Activated naive CD8-positive, alpha-beta T cell treated with anti-CD3 and anti-CD28 coated beads for 36 hours (primary cell): ENCODE measurements around the gene TMEM191C. TPM values are rescaled to one million over a fixed set of nuclear protein-coding genes. Genes with fewer than 3 reads are reported as not detected.

Source experiments
- total RNA-seq, 2 experiments: library from RNA; stranded (reverse); gene quantifications; one replicate each; pipeline ENCODE4 v1.2.3, GENCODE V29; 2021

The TMEM191C gene
- total RNA-seq, 2 experiments from 2014 or later = 1.3 TPM

Other genes starting within 250 kb of the TMEM191C start
- under 1 TPM; 0.19 to 0.32 TPM for gene RIMBP3B, start 83.6 kb upstream of the TMEM191C start, total RNA-seq
- gene HIC2, start 50.0 kb upstream of the TMEM191C start, total RNA-seq = 1 to 10 TPM; 5.4 to 5.8 TPM
- under 1 TPM; 0.06 to 0.20 TPM for gene RIMBP3C, start 84.1 kb downstream of the TMEM191C start, total RNA-seq
- 10 to 100 TPM; 70.0 to 72.9 TPM for gene UBE2L3, start 100.3 kb downstream of the TMEM191C start, total RNA-seq
- gene YDJC, start 162.6 kb downstream of the TMEM191C start, total RNA-seq = 10 to 100 TPM; 83.0 to 86.4 TPM
- under 1 TPM; 0.29 to 0.34 TPM for gene CCDC116, start 165.4 kb downstream of the TMEM191C start, total RNA-seq
- 10 to 100 TPM; 52.6 to 53.8 TPM for gene SDF2L1, start 174.9 kb downstream of the TMEM191C start, total RNA-seq
- gene PPIL2, start 198.6 kb downstream of the TMEM191C start, total RNA-seq = 10 to 100 TPM; 41.6 to 43.8 TPM